Ectodermal cell (in vitro differentiated cells): ENCODE measurements around the gene INPP4B.

ENCODE experiments used
- H3K27ac ChIP-seq: 2 replicates; pipeline ENCODE4 v1.7.0; 2013; ENCODE audit warnings: mild to moderate bottlenecking, low read depth, low read length; ENCODE audit not compliant: insufficient read depth, poor library complexity, severe bottlenecking
- H3K27me3 ChIP-seq: 2 replicates; pipeline ENCODE4 v1.7.0; 2013; ENCODE audit warnings: mild to moderate bottlenecking, low read length; ENCODE audit not compliant: insufficient read depth, control insufficient read depth, poor library complexity, severe bottlenecking
- H3K36me3 ChIP-seq: one replicate; pipeline ENCODE4 v1.7.0; 2013; ENCODE audit warnings: low read length; ENCODE audit not compliant: control insufficient read depth, insufficient read depth
- H3K4me1 ChIP-seq: one replicate; pipeline ENCODE4 v1.7.0; 2013; ENCODE audit warnings: low read length; ENCODE audit not compliant: control insufficient read depth, insufficient read depth
- H3K4me3 ChIP-seq: 2 replicates; pipeline ENCODE4 v1.7.0; 2013; ENCODE audit warnings: low read depth, low read length, control low read depth; ENCODE audit not compliant: insufficient read depth
- H3K9me3 ChIP-seq: 2 replicates; pipeline ENCODE4 v1.7.0; 2013; ENCODE audit warnings: mild to moderate bottlenecking, low read length, moderate library complexity; ENCODE audit not compliant: control insufficient read depth
- WGBS, 2 experiments: methylation state at CpG; one replicate each; pipeline ENCODE4 v1.1.7; 2013; ENCODE audit warnings: missing lambda C conversion rate in 2 of 2; 5-methylcytosine and 5-hydroxymethylcytosine counted together

INPP4B gene

GRCh38 chr4:142556048-142556447, 290.1 kb downstream of the INPP4B start:
- Histone ChIP-seq H3K27me3 (no peaks in the 10 kb centered on the region), H3K27ac (no peak overlapping the region), H3K4me3 (no peak overlapping the region), H3K4me1 (peaks cover 4% of the 10 kb centered on the region), H3K9me3 (no peaks in the 10 kb centered on the region), H3K36me3 (no peaks in the 10 kb centered on the region)
- WGBS, 2 experiments, result 93 to 100% methylated on average over 1 of the region's 1 CpG

GRCh38 chr4:142554412-142554811, 291.7 kb downstream of the INPP4B start:
- H3K27me3 ChIP-seq, result no peaks in the 10 kb centered on the region
- H3K27ac ChIP-seq, result no peak overlapping the region
- 80 to 92% methylated on average over 1 of the region's 1 CpG for WGBS, 2 experiments
- no peaks in the 10 kb centered on the region for H3K9me3 ChIP-seq
- no peaks in the 10 kb centered on the region for H3K36me3 ChIP-seq
- no peak overlapping the region for H3K4me3 ChIP-seq
- peaks cover 10% of the 10 kb centered on the region for H3K4me1 ChIP-seq

- no peaks in the 10 kb centered on the region for H3K27me3 ChIP-seq
- 88 to 94% methylated on average over 4 to 5 of the region's 6 CpGs for WGBS, 2 experiments
- H3K36me3 ChIP-seq, result no peaks in the 10 kb centered on the region
- peaks cover 10% of the 10 kb centered on the region for H3K4me1 ChIP-seq
- H3K27ac ChIP-seq, result no peak overlapping the region
- no peak overlapping the region for H3K4me3 ChIP-seq
- no peaks in the 10 kb centered on the region for H3K9me3 ChIP-seq
These were observed 294.4 kb downstream of the INPP4B start for GRCh38 chr4:142551517-142552305.

GRCh38 chr4:142550965-142551364, 295.1 kb downstream of the INPP4B start:
- 89 to 96% methylated on average over 5 of the region's 5 CpGs for WGBS, 2 experiments

GRCh38 chr4:142549726-142550463, 296.2 kb downstream of the INPP4B start:
- no peak overlapping the region for H3K4me3 ChIP-seq
- H3K27me3 ChIP-seq, result no peaks in the 10 kb centered on the region
- H3K4me1 ChIP-seq, result peaks cover 9% of the 10 kb centered on the region
- H3K36me3 ChIP-seq, result no peaks in the 10 kb centered on the region
- no peak overlapping the region for H3K27ac ChIP-seq
- 62 to 75% methylated on average over 1 of the region's 1 CpG for WGBS, 2 experiments
- H3K9me3 ChIP-seq, result no peaks in the 10 kb centered on the region

More at GRCh38 chr4:142550965-142551364, 295.1 kb downstream of the INPP4B start:
- Histone ChIP-seq H3K4me1 (peaks cover 10% of the 10 kb centered on the region), H3K9me3 (no peaks in the 10 kb centered on the region), H3K4me3 (no peak overlapping the region), H3K27me3 (no peaks in the 10 kb centered on the region), H3K27ac (no peak overlapping the region), H3K36me3 (no peaks in the 10 kb centered on the region)

- H3K9me3 ChIP-seq, result no peaks in the 10 kb centered on the region
- H3K36me3 ChIP-seq, result no peaks in the 10 kb centered on the region
- WGBS, 2 experiments, result 95% methylated on average over 3 of the region's 3 CpGs
- H3K27me3 ChIP-seq, result no peaks in the 10 kb centered on the region
- H3K4me3 ChIP-seq, result no peak overlapping the region
- peaks cover 8% of the 10 kb centered on the region for H3K4me1 ChIP-seq
- no peak overlapping the region for H3K27ac ChIP-seq
These were observed 296.9 kb downstream of the INPP4B start for GRCh38 chr4:142549248-142549647.

- Histone ChIP-seq H3K4me1 (peaks cover 8% of the 10 kb centered on the region), H3K36me3 (no peaks in the 10 kb centered on the region), H3K27ac (no peak overlapping the region), H3K27me3 (no peaks in the 10 kb centered on the region), H3K9me3 (no peaks in the 10 kb centered on the region), H3K4me3 (no peak overlapping the region)
- no CpG with 5 or more reads among the region's 1 CpG for WGBS, 2 experiments
These were observed 297.6 kb downstream of the INPP4B start for GRCh38 chr4:142548491-142548890.

- H3K36me3 ChIP-seq, result no peaks in the 10 kb centered on the region
- no peaks in the 10 kb centered on the region for H3K27me3 ChIP-seq
- no peak overlapping the region for H3K27ac ChIP-seq
- H3K9me3 ChIP-seq, result no peaks in the 10 kb centered on the region
- WGBS, 2 experiments, result 0% methylated on average over 1 of the region's 1 CpG
- peaks cover 8% of the 10 kb centered on the region for H3K4me1 ChIP-seq
- no peak overlapping the region for H3K4me3 ChIP-seq
These were observed 298.1 kb downstream of the INPP4B start for GRCh38 chr4:142547974-142548373.

GRCh38 chr4:142544594-142544993, 301.5 kb downstream of the INPP4B start:
- Histone ChIP-seq H3K36me3 (no peaks in the 10 kb centered on the region), H3K27ac (no peak overlapping the region), H3K27me3 (no peaks in the 10 kb centered on the region), H3K4me1 (no peaks in the 10 kb centered on the region), H3K9me3 (no peaks in the 10 kb centered on the region), H3K4me3 (no peak overlapping the region)
- 85 to 92% methylated on average over 2 of the region's 3 CpGs for WGBS, 2 experiments

- Histone ChIP-seq H3K27me3 (no peaks in the 10 kb centered on the region), H3K9me3 (no peaks in the 10 kb centered on the region), H3K27ac (no peak overlapping the region), H3K4me3 (no peak overlapping the region), H3K4me1 (no peaks in the 10 kb centered on the region), H3K36me3 (no peaks in the 10 kb centered on the region)
- 94 to 95% methylated on average over 1 of the region's 1 CpG for WGBS, 2 experiments
These were observed 302.1 kb downstream of the INPP4B start for GRCh38 chr4:142544039-142544438.
